GM18868 (cell line): ENCODE measurements around the gene FOXO3.

Experiments
- ATAC-seq: cut with Tn5 transposase; IDR thresholded peaks from one replicate; pipeline ENCODE4 v1.9.1; 2021; ENCODE audit warnings: mild to moderate bottlenecking, moderate library complexity; ENCODE audit not compliant: unreplicated experiment

Gene FOXO3

GRCh38 chr6:108574457-108575141 lies 13.9 kb downstream of the FOXO3 start:
- ATAC-seq = no peak

GRCh38 chr6:108575905-108576494 lies 15.3 kb downstream of the FOXO3 start:
- ATAC-seq = no peak

- no peak for ATAC-seq
Observed at GRCh38 chr6:108576709-108577108, 16.0 kb downstream of the FOXO3 start.

GRCh38 chr6:108578166-108578565 lies 17.4 kb downstream of the FOXO3 start:
- ATAC-seq = no peak

- no peak for ATAC-seq
Observed at GRCh38 chr6:108578595-108579327, 18.0 kb downstream of the FOXO3 start.

GRCh38 chr6:108579328-108579721 lies 18.6 kb downstream of the FOXO3 start:
- no peak for ATAC-seq

GRCh38 chr6:108580646-108581045 lies 19.9 kb downstream of the FOXO3 start:
- ATAC-seq = no peak

- ATAC-seq = no peak
Observed at GRCh38 chr6:108581237-108581931, 20.7 kb downstream of the FOXO3 start.

GRCh38 chr6:108581932-108582475 lies 21.3 kb downstream of the FOXO3 start:
- no peak for ATAC-seq

- no peak for ATAC-seq
Observed at GRCh38 chr6:108582618-108583017, 21.9 kb downstream of the FOXO3 start.

- no peak for ATAC-seq
Observed at GRCh38 chr6:108584323-108584722, 23.6 kb downstream of the FOXO3 start.

GRCh38 chr6:108585359-108585758 lies 24.6 kb downstream of the FOXO3 start:
- ATAC-seq = no peak

GRCh38 chr6:108585921-108586536 lies 25.3 kb downstream of the FOXO3 start:
- ATAC-seq = no peak

- ATAC-seq = no peak
Observed at GRCh38 chr6:108587258-108588059, 26.7 kb downstream of the FOXO3 start.

GRCh38 chr6:108588586-108588985 lies 27.9 kb downstream of the FOXO3 start:
- no peak for ATAC-seq

GRCh38 chr6:108589244-108589791 lies 28.6 kb downstream of the FOXO3 start:
- ATAC-seq = peak; percentile 56

GRCh38 chr6:108591040-108591816 lies 30.5 kb downstream of the FOXO3 start:
- ATAC-seq = no peak

- ATAC-seq = peak; percentile 82
Observed at GRCh38 chr6:108592371-108593337, 31.9 kb downstream of the FOXO3 start.
